DMS53 treated with DMSO at 0.1 percent for 48 hours (cell line): ENCODE measurements around the gene KCNRG.
"Not testable (repeated sequence)": the region's sequence is repeated elsewhere in the genome, so short reads cannot be mapped to it uniquely, and the experiment has no call there.

Experiments
- DNase-seq: peaks from one replicate; lab custom pipeline; 2025; ENCODE audit not compliant: unreplicated experiment; lab: John Stamatoyannopoulos, UW

KCNRG gene

DNA sequence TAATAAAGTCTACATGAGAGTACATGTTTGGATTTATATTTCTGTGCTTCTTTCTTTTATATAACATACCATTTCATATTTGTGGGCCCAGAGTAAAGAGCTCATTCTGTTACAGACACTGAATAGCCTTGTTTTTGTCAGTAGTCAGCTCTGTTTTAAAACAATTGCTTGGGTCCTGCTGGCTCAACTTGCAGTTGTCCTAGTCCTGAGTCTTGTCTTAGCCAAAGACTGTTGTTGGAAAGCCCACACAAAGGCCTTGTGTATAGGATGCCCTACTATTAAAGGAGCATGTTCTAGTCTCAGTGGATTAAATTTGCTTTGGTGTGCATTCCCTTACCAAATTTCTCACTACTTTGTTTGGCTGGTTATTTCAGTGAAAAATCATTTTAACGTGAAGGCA, 3.8 kb upstream of the KCNRG start:
- DNase-seq = no peak

DNA sequence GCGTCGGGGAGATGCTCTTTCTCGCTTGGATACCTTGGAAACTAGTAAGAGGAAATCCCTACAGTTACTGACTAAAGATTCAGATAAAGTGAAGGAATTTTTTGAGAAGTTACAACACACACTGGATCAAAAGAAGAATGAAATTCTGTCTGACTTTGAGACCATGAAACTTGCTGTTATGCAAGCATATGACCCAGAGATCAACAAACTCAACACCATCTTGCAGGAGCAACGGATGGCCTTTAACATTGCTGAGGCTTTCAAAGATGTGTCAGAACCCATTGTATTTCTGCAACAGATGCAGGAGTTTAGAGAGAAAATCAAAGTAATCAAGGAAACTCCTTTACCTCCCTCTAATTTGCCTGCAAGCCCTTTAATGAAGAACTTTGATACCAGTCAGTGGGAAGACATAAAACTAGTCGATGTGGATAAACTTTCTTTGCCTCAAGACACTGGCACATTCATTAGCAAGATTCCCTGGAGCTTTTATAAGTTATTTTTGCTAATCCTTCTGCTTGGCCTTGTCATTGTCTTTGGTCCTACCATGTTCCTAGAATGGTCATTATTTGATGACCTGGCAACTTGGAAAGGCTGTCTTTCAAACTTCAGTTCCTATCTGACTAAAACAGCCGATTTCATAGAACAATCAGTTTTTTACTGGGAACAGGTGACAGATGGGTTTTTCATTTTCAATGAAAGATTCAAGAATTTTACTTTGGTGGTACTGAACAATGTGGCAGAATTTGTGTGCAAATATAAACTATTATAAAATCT, 2.7 kb upstream of the KCNRG start:
- DNase-seq = no peak

- no peak for DNase-seq
Observed at GRCh38 chr13:50014386-50014785, 858 bp upstream of the KCNRG start.

- DNase-seq = no peak
Observed at GRCh38 chr13:50015750-50016149, 506 bp downstream of the KCNRG start.

DNA sequence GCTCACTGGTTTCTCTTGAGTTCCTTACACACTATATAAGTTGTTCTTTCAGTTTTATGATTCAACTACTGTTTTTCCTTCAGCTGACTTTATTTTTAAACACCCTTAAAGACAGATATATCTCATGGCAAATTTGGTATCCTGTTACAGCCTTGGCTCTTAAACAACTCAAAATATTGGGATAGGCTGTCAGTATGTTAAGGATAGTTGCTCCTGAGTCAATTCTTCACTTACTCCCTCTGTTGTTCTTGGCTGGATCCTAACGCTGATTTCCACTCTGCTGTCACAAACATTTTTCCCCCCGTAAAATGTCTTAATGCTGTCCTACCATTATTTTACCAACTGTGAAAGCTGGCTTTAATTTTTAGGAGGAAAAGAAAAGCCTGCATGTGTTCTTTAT, 1.2 kb downstream of the KCNRG start:
- DNase-seq = no peak

GRCh38 chr13:50017819-50018218, 2.6 kb downstream of the KCNRG start:
- DNase-seq = no peak

DNA sequence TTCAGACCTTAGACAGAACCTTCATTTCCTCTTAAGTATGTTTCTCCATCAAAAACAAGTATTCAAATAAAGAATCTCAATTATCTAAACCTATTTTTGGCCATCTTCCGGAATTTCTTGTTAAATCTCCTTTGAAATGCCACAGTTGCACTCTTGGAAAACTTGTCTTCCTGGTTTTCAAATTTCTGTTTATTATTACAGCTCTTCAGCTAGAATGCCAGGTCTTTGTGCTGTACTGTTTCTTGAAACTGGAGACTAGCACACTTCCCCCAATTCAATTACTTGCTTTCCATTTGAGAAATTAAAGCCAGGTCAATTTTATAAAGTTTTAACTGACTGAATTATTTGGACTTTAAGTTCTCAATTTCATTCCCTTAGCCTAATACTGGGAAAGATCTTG, 10.2 kb downstream of the KCNRG start:
- no peak for DNase-seq

DNA sequence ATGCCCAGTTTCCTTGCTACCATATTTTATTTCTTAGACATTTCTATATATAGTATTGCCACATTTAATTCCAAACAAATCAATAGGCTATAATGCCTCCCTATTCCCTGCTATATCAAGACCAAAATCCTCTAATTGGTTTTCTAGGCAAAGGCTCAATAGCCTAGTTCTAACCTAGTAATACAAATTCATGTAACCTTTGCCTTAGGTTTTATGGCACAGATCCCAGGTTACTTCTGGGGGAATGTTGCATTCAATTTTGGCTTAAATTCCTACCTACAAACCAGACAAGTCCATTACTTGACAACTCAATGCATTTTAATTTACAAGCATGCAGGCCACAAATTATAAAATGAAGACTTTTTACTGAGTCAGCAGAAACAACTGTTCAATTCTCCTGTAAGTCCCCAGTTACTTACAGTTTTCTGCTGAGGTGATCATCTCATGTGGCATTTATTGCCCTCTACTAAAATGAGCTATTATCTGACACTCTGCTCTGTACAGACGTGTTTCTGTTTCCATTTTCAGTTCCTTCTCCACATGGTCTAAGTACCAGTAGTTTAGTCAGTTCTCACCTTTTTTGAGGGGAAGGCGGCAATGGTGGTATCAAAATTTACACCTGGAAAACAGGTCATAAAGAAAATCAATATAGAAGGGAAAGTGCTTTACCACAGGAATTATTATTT, 11.7 kb downstream of the KCNRG start:
- no peak for DNase-seq

DNA sequence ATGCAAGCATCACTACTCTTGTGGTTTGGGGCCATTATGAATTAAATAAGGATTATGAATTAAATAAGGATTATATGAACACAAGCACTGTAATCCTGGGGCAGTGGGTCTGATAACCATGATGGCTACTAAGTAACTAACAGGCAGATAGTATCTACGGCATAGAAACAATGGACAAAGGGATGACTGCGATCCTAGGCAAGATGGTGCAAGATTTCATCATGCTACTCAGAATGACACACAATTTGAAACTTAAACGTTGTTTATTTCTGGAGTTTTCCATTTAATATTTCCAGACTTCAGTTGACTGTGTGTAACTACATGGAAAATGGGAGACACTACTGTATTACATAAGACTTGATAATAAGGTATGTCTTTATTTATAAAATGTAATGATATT, 15.1 kb downstream of the KCNRG start:
- DNase-seq = no peak

- no peak for DNase-seq
Observed at GRCh38 chr13:50033725-50034124, 18.5 kb downstream of the KCNRG start.

DNA sequence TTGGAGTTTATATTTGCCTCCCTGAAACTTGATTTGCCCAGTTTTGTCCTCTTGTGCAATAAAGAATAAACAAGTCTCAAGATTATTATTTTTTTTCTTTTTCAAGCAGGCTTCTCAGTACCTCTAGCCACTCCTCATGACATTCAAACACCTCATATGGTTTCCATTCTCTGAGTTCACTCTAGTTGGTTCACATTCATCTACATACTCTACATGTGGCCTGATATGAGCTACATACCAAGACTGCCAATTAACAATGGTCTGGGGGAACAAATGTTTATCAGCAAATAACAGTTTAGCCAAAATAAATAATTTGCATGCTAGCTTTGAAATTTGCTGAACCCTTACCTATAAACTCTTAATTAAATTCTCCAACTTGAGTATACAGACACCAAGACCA, 22.5 kb downstream of the KCNRG start:
- no peak for DNase-seq

GRCh38 chr13:50038266-50038665, 23.0 kb downstream of the KCNRG start:
- no peak for DNase-seq

DNA sequence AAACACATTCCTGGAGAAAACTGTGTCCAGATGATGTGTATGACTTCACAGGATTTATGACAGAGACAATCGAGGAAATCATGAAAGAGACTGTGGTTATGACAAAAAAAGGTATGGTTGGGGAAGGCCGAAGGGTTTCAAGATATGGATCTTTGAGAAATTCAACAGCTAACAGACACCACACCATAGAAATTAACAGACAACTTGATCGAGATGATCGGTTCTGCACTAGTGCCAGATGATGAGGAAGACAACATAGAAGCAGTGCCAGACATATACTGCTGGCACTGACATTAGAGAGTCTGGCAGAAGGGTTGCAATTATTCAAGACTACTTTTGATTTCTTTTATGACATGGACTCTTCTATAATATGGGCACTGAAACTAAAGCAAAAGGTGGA, 37.2 kb downstream of the KCNRG start:
- no peak for DNase-seq

DNA sequence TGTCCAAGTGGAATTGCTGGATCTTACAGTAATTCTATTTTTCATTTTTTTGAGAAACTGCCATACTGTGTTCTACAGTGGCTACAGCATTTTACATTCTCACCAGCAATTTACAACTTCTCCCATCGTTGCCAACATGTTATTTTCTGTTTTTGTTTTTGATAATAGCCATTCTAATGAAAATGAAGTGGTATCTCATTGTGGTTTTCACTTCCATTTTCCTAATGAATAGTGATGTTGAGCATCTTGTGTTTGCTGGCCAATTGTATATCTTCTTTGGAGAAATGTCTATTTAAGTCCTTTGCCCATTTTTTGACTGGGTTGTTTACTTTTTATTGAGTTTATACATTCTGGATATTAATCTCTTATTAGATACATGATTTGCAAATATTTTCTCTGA, 38.6 kb downstream of the KCNRG start:
- no peak for DNase-seq

DNA sequence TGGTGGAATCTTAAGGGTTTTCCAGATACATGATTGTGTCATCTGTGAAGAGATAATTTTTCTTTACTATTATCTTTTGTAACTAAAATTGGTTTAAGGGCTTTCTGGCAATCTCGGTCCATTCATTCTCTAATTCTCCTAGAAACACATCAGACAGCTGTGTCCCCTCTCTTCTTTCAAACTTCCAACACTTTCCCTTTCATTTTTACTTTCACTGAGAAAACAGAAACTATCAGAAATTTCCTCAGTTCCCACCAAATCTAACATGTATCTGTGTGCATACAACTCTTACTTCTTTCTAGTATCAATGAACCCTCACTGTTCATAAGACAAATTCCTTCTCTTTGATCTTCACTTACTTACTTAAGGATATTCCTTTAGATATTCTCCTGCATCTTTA, 40.2 kb downstream of the KCNRG start:
- DNase-seq = no peak

GRCh38 chr13:50060718-50061117, 45.5 kb downstream of the KCNRG start:
- DNase-seq = no peak

GRCh38 chr13:50062336-50062735, 47.1 kb downstream of the KCNRG start:
- not testable (repeated sequence) for DNase-seq

DNA sequence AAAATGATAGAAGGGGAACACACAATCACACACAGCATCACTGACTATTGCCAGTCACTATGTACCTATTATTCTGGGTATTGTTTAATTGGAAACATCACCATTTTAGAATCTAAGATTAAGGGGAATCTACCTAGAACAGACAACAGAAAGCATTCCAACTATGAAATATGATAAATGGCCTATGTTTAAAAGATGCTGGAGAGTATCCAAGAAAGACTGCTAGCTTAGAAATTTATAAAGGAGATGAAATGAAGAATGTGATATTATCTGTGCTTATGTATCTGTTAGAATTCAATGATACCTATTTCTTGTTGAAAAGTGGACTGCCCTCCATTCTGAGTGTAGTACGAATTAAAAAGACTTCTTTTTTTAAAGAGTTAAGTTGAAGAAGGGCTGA, 50.5 kb downstream of the KCNRG start:
- no peak for DNase-seq

DNA sequence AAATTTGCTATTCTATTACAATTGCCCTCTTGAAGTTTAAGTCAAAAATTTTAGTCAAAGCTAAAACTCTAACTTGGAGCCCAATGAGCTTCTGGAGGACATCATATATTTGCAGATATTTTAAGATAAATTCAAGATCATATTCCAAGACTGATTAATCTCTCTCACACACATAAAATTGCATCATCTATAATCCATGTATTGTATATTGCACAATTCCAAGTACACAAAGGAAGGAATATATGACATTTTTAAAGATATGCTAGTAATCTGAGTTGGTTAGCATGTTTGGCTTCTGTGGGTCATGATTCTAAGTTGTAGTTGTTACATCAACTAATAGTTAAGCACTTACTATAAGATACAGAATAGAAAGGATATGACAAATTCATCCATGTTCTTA, 53.3 kb downstream of the KCNRG start:
- no peak for DNase-seq

DNA sequence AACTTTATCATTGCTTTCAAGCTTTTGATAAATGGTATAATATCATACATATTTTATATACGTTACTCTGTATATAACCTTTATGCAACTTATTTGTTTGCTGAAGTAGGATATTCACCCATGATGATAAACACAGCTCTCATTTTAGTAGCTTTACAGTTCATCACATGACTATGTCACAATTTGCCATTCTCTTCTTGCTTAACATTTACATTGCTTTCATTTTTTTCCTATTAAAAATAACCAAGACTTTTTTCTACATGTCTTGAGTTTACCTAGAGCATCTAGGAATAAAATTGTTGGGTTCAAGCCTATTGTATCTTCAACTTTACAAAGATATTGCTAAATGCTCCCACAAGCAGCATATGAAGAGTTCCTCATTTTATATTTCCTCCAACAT, 54.0 kb downstream of the KCNRG start:
- no peak for DNase-seq

GRCh38 chr13:50070186-50070585, 54.9 kb downstream of the KCNRG start:
- no peak for DNase-seq
